H1 (cell line): ENCODE data around the gene ZFYVE16. TPM values are rescaled to one million over a fixed set of nuclear protein-coding genes. Genes with fewer than 3 reads are reported as not detected.
"Not testable (repeated sequence)": the region's sequence is repeated elsewhere in the genome, so short reads cannot be mapped to it uniquely, and the experiment has no call there.

ENCODE experiments used
- CTCF ChIA-PET: fragments of 300-600 bp; sonication (Branson Sonifier 250); formaldehyde crosslinking; loops from one replicate; lab custom pipeline; 2021; ENCODE audit not compliant: partially characterized antibody; lab: Charles Lee
- POLR2A ChIA-PET: fragments of 300-600 bp; sonication (Branson Sonifier 250); formaldehyde crosslinking; loops from one replicate; lab custom pipeline; 2021; ENCODE audit warnings: inconsistent platforms; ENCODE audit not compliant: partially characterized antibody; lab: Charles Lee
- DNase-seq, 2 experiments: peaks; one replicate each; pipeline versions ENCODE4 v3.0.0 to v3.0.0-alpha.2; 2010 to 2022; ENCODE audit warnings: low spot score in 2 of 2, low read depth in 1 of 2, mixed read lengths in 1 of 2
- FAIRE-seq: peaks from 2 replicates; lab custom pipeline; 2011; peaks lifted over from hg19 to GRCh38; lab: Jason Lieb, UNC
- H2AFZ ChIP-seq: 2 replicates; pipeline ENCODE4 v1.8.1; 2012; ENCODE audit warnings: low read length, inconsistent platforms
- H2AK5ac ChIP-seq: 2 replicates; pipeline ENCODE4 v1.6.1; 2013; ENCODE audit warnings: low read depth, low read length
- H2BK120ac ChIP-seq: replicated peaks from 2 replicates; pipeline ENCODE3; 2013; ENCODE audit warnings: low read depth, low read length, inconsistent platforms
- H2BK12ac ChIP-seq: 2 replicates; pipeline ENCODE4 v1.6.1; 2013; ENCODE audit warnings: low read depth, low read length
- H2BK15ac ChIP-seq: 2 replicates; pipeline ENCODE4 v1.6.1; 2013; ENCODE audit warnings: low read length
- H2BK20ac ChIP-seq: 2 replicates; pipeline ENCODE4 v1.6.1; 2013; ENCODE audit warnings: low read length
- H2BK5ac ChIP-seq: 2 replicates; pipeline ENCODE4 v1.6.1; 2013; ENCODE audit warnings: low read depth, low read length
- H3K14ac ChIP-seq: 2 replicates; pipeline ENCODE4 v1.6.1; 2013; ENCODE audit warnings: inconsistent platforms; ENCODE audit not compliant: insufficient read length
- H3K18ac ChIP-seq: 2 replicates; pipeline ENCODE4 v1.6.1; 2013; ENCODE audit warnings: low read length; ENCODE audit errors: extremely low read depth
- H3K23ac ChIP-seq: 2 replicates; pipeline ENCODE4 v1.6.1; 2013; ENCODE audit warnings: inconsistent platforms; ENCODE audit not compliant: insufficient read length
- H3K23me2 ChIP-seq: 2 replicates; pipeline ENCODE4 v1.6.1; 2013; ENCODE audit warnings: low read depth, low read length
- H3K27ac ChIP-seq: 2 replicates; pipeline ENCODE4 v1.6.1; 2011; ENCODE audit warnings: low read depth, low read length, inconsistent platforms
- H3K27me3 ChIP-seq, 4 experiments: replicated peaks in 1 of 4; 1 replicate in 1 of 4; 2 replicates in 3 of 4; pipeline versions ENCODE4 v1.6.1 to v1.8.1; 2011 to 2013; ENCODE audit warnings: low read length in 3 of 4, mild to moderate bottlenecking in 3 of 4, inconsistent platforms in 2 of 4, mixed read lengths in 2 of 4, moderate library complexity in 1 of 4; ENCODE audit not compliant: control insufficient read depth in 3 of 4, insufficient read depth in 3 of 4; ENCODE audit errors: extremely low read depth in 1 of 4
- H3K36me3 ChIP-seq, 4 experiments: 2 replicates each; pipeline versions ENCODE4 v1.6.1 to v1.8.1; 2011 to 2013; ENCODE audit warnings: mild to moderate bottlenecking in 4 of 4, low read length in 3 of 4, moderate library complexity in 2 of 4, control low read depth in 1 of 4, inconsistent platforms in 1 of 4; ENCODE audit not compliant: insufficient read depth in 4 of 4, control insufficient read depth in 2 of 4
- H3K4ac ChIP-seq: replicated peaks from 2 replicates; pipeline ENCODE3; 2013; ENCODE audit warnings: low read length, low read depth, mixed read lengths, inconsistent platforms; ENCODE audit not compliant: insufficient read length
- H3K4me1 ChIP-seq, 4 experiments: replicated peaks in 1 of 4; 1 replicate in 1 of 4; 2 replicates in 3 of 4; pipeline versions ENCODE4 v1.6.1 to v1.8.1; 2011 to 2013; ENCODE audit warnings: low read length in 3 of 4, inconsistent platforms in 2 of 4, mixed read lengths in 1 of 4; ENCODE audit not compliant: insufficient read depth in 4 of 4, control insufficient read depth in 3 of 4
- H3K4me2 ChIP-seq, 2 experiments: 2 replicates each; pipeline versions ENCODE4 v1.6.1 to v1.8.1; 2011 to 2013; ENCODE audit warnings: low read depth in 2 of 2, low read length in 2 of 2, control low read depth in 1 of 2, inconsistent platforms in 1 of 2, mild to moderate bottlenecking in 1 of 2; ENCODE audit not compliant: insufficient read depth in 1 of 2
- H3K4me3 ChIP-seq, 4 experiments: fragments of 200-600, 300-600 bp in 1 of 4; sonication (generic), shearing (Covaris generic), sonication (Bioruptor Twin) in 1 of 4; 2 replicates each; pipeline versions ENCODE4 v1.5.1 to v1.8.1; 2011 to 2016; ENCODE audit warnings: low read length in 4 of 4, low read depth in 3 of 4, control low read depth in 2 of 4, inconsistent platforms in 2 of 4, mild to moderate bottlenecking in 2 of 4, mixed read lengths in 1 of 4, moderate library complexity in 1 of 4; ENCODE audit not compliant: insufficient read depth in 2 of 4; ENCODE audit errors: extremely low read depth in 1 of 4
- H3K56ac ChIP-seq: replicated peaks from 2 replicates; pipeline ENCODE3; 2013; ENCODE audit warnings: low read depth, mild to moderate bottlenecking, mixed read lengths, low read length, inconsistent platforms; ENCODE audit not compliant: insufficient read length
- H3K79me1 ChIP-seq: 2 replicates; pipeline ENCODE4 v1.6.1; 2013; ENCODE audit warnings: low read depth, low read length, control low read depth
- H3K79me2 ChIP-seq, 2 experiments: 2 replicates each; pipeline versions ENCODE4 v1.6.1 to v1.8.1; 2012 to 2013; ENCODE audit warnings: low read length in 2 of 2, mild to moderate bottlenecking in 2 of 2, inconsistent platforms in 1 of 2; ENCODE audit not compliant: insufficient read depth in 2 of 2, control insufficient read depth in 1 of 2
- H3K9ac ChIP-seq, 4 experiments: replicated peaks in 1 of 4; 1 replicate in 1 of 4; 2 replicates in 3 of 4; pipeline versions ENCODE4 v1.6.1 to v1.8.1; 2011 to 2013; ENCODE audit warnings: low read depth in 3 of 4, low read length in 3 of 4, control low read depth in 2 of 4, mild to moderate bottlenecking in 2 of 4, moderate library complexity in 2 of 4, inconsistent platforms in 1 of 4; ENCODE audit errors: extremely low read depth in 1 of 4
- H3K9me3 ChIP-seq, 2 experiments: 2 replicates each; pipeline versions ENCODE4 v1.6.1 to v1.8.1; 2012 to 2013; ENCODE audit warnings: mild to moderate bottlenecking in 2 of 2, moderate library complexity in 2 of 2, control low read depth in 1 of 2, inconsistent platforms in 1 of 2, low read depth in 1 of 2, low read length in 1 of 2, mixed read lengths in 1 of 2; ENCODE audit not compliant: insufficient read depth in 2 of 2
- H4K20me1 ChIP-seq, 2 experiments: replicated peaks in 1 of 2; 2 replicates each; pipeline versions ENCODE3 to v1.8.1; 2011 to 2013; ENCODE audit warnings: inconsistent platforms in 2 of 2, low read length in 2 of 2, mild to moderate bottlenecking in 1 of 2; ENCODE audit not compliant: insufficient read depth in 2 of 2, control insufficient read depth in 1 of 2
- H4K5ac ChIP-seq: 2 replicates; pipeline ENCODE4 v1.6.1; 2013; ENCODE audit warnings: low read length, low read depth, mixed read lengths, inconsistent platforms; ENCODE audit not compliant: insufficient read length
- H4K8ac ChIP-seq: 2 replicates; pipeline ENCODE4 v1.8.0; 2013; ENCODE audit warnings: mild to moderate bottlenecking, moderate library complexity, low read length, inconsistent platforms; ENCODE audit not compliant: insufficient read depth; ENCODE audit errors: extremely low read depth
- H4K91ac ChIP-seq: replicated peaks from 2 replicates; pipeline ENCODE3; 2013; ENCODE audit warnings: low read length, mixed read lengths, inconsistent platforms; ENCODE audit not compliant: insufficient read length
- WGBS, 2 experiments: shearing (Covaris generic) in 1 of 2; methylation state at CpG; one replicate each; pipeline versions ENCODE4 v1.1.6 to v1.1.7; 2013 to 2015; ENCODE audit warnings: low lambda C conversion rate in 2 of 2, mixed read lengths in 2 of 2, inconsistent platforms in 1 of 2, low coverage in 1 of 2, missing lambda C conversion rate in 1 of 2; ENCODE audit not compliant: insufficient replicate concordance in 2 of 2, insufficient coverage in 1 of 2, insufficient read length in 1 of 2; ENCODE audit errors: extremely low coverage in 1 of 2, missing lambda C conversion rate in 1 of 2; 5-methylcytosine and 5-hydroxymethylcytosine counted together
- polyA plus RNA-seq, 7 experiments: library from polyadenylated mRNA; depleted of rRNA in 3 of 7; stranded (reverse) in 5 of 7; unstranded in 2 of 7; fragments of >200 nt in 5 of 7; fragments of 200-250 nt in 2 of 7; gene quantifications; 1 replicate in 5 of 7; 2 replicates in 1 of 7; 4 replicates in 1 of 7; pipeline versions ENCODE4 v1.2.1 to v1.2.3, GENCODE V29; 2011 to 2013; ENCODE audit warnings: missing spikeins in 2 of 7, mixed read lengths in 2 of 7
- total RNA-seq: library from RNA; stranded (reverse); fragmentation: NEBNext Ultra II Directional; extraction: Animal tissue kit (Norgen Biotek cat#: 25700); gene quantifications from 2 replicates; pipeline ENCODE4 v1.2.1, GENCODE V29; 2021

The ZFYVE16 gene
- total and polyA plus RNA-seq, 2 of the 8 experiments (the other 6 are each of a cell fraction or from before 2014, with no cell fraction given), result 3.6 to 24.2 TPM

- WGBS, 2 experiments, result 80% methylated on average over 3 of the region's 3 CpGs; no CpG with 5 or more reads in 1 of the 2 experiments
- H3K9me3 ChIP-seq, H3K18ac ChIP-seq, H4K91ac ChIP-seq, H3K4me1 ChIP-seq, H3K56ac ChIP-seq, H2BK12ac ChIP-seq, H3K4me3 ChIP-seq, H4K20me1 ChIP-seq, H3K27me3 ChIP-seq, H4K5ac ChIP-seq, H3K9ac ChIP-seq, CTCF ChIA-PET, H2AK5ac ChIP-seq, H3K79me2 ChIP-seq, DNase-seq, H3K23ac ChIP-seq, H3K79me1 ChIP-seq, H3K23me2 ChIP-seq, H2BK120ac ChIP-seq, H3K36me3 ChIP-seq, H3K14ac ChIP-seq, H3K4ac ChIP-seq, H3K27ac ChIP-seq, POLR2A ChIA-PET, H2BK5ac ChIP-seq, H2BK15ac ChIP-seq, H2BK20ac ChIP-seq, H4K8ac ChIP-seq, H3K4me2 ChIP-seq: not testable (repeated sequence)
- peak overlapping the region; percentile 40; the same call in 1 of the 2 replicates for H2AFZ ChIP-seq
- FAIRE-seq, result peak; percentile 93
Measured at GRCh38 chr5:80390413-80390812, 17.5 kb upstream of the ZFYVE16 start.
